HuH-7.5 (cell line): ENCODE data around the gene SPTA1.

ENCODE experiments used
- DNase-seq: peaks from one replicate; pipeline ENCODE4 v3.0.0; 2011; ENCODE audit warnings: low spot score

SPTA1 gene

GRCh38 chr1:158570480-158570879, 116.0 kb downstream of the SPTA1 start, which contains the start of gene OR6P1:
OR6P1 (minus strand) TSS chr1:158570580; CDS start chr1:158563604, 6,976 bp downstream.
- no peak for DNase-seq

- DNase-seq = no peak
Measured at GRCh38 chr1:158564608-158565007, 121.9 kb downstream of the SPTA1 start.

- no peak for DNase-seq
Measured at GRCh38 chr1:158563853-158564252, 122.7 kb downstream of the SPTA1 start.
